ENCODE data around the gene SLC26A8.

Gene SLC26A8

DNA sequence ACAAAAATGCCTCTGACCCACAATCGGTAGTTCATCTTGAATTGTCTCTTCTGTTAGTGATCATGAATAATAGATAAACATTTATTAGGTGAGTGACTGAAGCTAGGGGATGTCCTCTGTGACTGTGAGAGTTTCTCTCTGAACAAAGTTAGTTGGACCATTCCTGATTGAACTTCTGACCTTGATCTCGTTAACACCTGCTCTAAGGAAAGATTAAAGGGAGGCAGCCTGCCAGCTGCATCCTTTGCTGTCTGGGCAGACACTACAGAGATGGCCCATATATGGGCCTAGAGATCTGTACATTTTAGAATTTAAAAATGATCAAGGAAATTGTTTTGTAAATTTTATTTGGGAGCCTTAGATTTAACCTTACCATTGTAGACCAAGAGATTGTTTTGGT lies 30.5 kb upstream of the SLC26A8 start:
- TF ChIP-seq, protein P1, sequence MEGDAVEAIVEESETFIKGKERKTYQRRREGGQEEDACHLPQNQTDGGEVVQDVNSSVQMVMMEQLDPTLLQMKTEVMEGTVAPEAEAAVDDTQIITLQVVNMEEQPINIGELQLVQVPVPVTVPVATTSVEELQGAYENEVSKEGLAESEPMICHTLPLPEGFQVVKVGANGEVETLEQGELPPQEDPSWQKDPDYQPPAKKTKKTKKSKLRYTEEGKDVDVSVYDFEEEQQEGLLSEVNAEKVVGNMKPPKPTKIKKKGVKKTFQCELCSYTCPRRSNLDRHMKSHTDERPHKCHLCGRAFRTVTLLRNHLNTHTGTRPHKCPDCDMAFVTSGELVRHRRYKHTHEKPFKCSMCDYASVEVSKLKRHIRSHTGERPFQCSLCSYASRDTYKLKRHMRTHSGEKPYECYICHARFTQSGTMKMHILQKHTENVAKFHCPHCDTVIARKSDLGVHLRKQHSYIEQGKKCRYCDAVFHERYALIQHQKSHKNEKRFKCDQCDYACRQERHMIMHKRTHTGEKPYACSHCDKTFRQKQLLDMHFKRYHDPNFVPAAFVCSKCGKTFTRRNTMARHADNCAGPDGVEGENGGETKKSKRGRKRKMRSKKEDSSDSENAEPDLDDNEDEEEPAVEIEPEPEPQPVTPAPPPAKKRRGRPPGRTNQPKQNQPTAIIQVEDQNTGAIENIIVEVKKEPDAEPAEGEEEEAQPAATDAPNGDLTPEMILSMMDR (IDR thresholded peaks at IDR 0.05; ENCODE audit: insufficient read depth, low read length, missing control alignments) = no peak
- CTCF ChIA-PET = interaction anchor here (0.5 to 2.0 kb wide), 4 partner anchors 10 to 41 kb away, joined by 3 to 11 read pairs (median 6); no protein-coding TSS in a partner anchor
- no peak overlapping the region for H3K4me3 ChIP-seq (ENCODE audit: low read depth, low read length)
- DNase-seq (ENCODE audit: low read depth, low spot score) = no peak
- POLR2A ChIA-PET = no interaction called here

DNA sequence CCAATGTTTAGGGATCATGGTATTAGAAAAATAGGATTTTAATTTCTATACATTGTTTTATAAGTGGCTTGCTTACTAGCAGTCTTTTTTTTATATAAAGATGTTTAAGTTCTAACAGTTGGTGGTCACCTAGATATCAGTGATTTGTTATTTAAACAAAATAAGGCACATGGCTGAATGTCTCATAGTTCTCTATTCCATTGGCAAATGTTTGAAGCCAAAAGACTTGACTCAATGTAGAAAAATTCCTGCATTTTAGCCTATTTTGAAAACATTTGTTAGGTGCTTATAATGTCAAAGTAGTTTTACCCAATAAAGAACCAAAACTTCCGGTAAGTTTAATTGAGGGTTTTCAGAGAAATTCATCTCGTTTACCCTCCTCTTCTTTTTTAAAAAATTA lies 30.0 kb upstream of the SLC26A8 start:
- TF ChIP-seq, protein P1 (IDR thresholded peaks at IDR 0.05; ENCODE audit: insufficient read depth, low read length, missing control alignments) = no peak
- ChIA-PET CTCF (interaction anchor here (0.5 to 1.6 kb wide), 2 partner anchors 39 to 42 kb away, joined by 3 to 11 read pairs; no protein-coding TSS in a partner anchor), POLR2A (no interaction called here)
- DNase-seq (ENCODE audit: low read depth, low spot score) = no peak
- H3K4me3 ChIP-seq (ENCODE audit: low read depth, low read length) = no peak overlapping the region

DNA sequence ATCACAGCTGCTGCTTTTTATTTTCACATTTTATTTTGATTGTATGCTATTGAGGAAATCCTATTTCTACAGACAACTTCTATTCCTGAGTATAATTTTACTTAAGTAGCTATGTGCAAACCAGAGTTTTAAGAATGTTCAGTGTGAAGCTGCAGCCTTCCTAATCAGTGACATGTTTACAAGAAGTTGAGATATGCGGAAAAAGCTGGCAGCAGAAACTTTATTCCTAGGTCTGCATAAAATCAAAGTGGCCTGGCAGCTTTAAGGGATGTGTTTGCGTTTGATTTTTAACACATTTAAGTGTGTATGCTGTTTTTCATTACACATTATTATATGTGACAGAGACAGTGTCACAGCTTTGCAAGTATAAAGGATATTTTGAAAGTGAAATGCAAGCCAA lies 29.4 kb upstream of the SLC26A8 start:
- DNase-seq (ENCODE audit: low read depth, low spot score) = no peak
- H3K4me3 ChIP-seq (ENCODE audit: low read depth, low read length) = no peak overlapping the region
- ChIA-PET CTCF (interaction anchor here (1.6 kb wide), 1 partner anchor 42 kb away, joined by 11 read pairs; no protein-coding TSS in a partner anchor), POLR2A (no interaction called here)
- TF ChIP-seq, protein P1 (IDR thresholded peaks at IDR 0.05; ENCODE audit: insufficient read depth, low read length, missing control alignments) = no peak

DNA sequence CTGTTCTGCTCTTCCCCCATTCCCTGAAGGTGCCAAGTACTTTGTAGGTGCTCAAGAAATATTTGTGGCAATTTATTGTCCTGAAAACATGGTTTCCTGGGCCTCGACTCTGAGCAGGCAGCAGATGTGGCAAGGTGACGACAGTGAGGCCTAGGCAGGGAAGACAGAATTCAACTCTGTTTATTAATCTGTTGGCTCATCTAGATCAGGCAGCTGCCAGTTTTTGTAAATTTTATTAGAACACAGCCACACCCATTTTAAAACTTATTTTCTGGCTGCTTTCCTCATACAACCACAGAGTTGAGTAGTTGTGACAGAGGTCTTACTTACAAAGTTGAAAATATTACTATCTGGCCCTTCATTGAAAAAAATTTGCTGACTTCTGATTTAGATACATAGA lies 27.7 kb upstream of the SLC26A8 start:
- H3K4me3 ChIP-seq (ENCODE audit: low read depth, low read length) = no peak overlapping the region
- ChIA-PET CTCF (interaction anchor here (1.4 to 1.8 kb wide), 3 partner anchors 9 to 43 kb away, joined by 3 to 7 read pairs (median 5); no protein-coding TSS in a partner anchor), POLR2A (no interaction called here)
- no peak for DNase-seq (ENCODE audit: low read depth, low spot score)
- TF ChIP-seq, protein P1 (IDR thresholded peaks at IDR 0.05; ENCODE audit: insufficient read depth, low read length, missing control alignments) = no peak

DNA sequence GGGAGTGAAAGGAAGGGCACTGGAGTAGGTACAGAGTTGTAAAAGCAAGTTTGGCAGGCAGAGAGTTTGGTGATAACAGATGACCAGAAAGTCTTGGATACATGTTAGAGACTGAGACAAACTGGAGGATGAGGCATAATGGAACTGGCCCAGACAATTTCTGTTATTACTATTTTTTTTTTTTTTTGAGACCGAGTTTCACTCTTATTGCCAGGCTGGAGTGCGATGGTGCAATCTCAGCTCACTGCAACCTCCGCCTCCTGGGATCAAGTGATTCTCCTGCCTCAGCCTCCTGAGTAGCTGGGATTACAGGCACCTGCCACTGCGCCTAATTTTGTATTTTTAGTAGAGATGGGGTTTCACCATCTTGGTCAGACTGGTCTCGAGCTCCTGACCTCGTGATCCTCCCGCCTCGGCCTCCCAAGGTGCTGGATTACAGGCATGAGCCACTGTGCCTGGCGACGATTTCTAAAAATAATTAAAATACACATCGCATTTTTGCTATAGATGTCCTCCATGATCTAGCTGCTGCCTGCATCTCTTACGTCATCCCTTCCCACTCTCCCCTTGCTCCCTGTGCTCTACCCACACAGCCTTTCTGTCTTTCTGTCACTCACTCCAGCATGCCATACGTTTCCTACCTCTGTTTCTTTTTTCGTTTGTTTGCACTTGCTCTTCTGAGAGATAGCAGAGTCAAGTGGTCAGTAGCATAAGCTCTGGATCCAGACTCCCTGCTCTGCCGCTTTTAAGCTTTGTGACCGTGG lies 26.7 kb upstream of the SLC26A8 start:
- ChIA-PET CTCF (interaction anchor here (1.4 to 1.8 kb wide), 3 partner anchors 8 to 44 kb away, joined by 3 to 7 read pairs (median 5); no protein-coding TSS in a partner anchor), POLR2A (no interaction called here)
- TF ChIP-seq, protein P1 (IDR thresholded peaks at IDR 0.05; ENCODE audit: insufficient read depth, low read length, missing control alignments) = no peak
- no peak overlapping the region for H3K4me3 ChIP-seq (ENCODE audit: low read depth, low read length)
- no peak for DNase-seq (ENCODE audit: low read depth, low spot score)

DNA sequence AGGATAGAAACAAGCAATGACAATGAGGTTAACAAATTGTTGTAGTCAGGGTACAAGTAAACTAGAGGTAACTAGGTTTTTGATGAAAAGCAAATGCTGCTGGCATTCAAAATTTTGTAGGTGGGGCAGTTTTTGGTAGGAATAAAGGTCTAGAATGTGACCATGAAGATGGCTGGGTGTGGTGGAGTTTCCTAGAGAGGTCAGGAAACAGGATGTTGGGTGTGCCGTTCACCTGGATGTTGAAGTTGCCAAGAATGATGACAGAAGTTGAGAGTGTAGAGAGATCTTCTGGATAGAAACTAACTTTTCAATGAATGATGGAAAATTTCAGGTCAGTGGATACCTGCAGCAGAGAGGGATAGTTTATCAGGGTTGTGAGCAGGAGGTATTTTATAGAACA lies 25.9 kb upstream of the SLC26A8 start:
- CTCF ChIA-PET = no interaction called here

More for the DNA sequence above, 25.9 kb upstream of the SLC26A8 start:
- POLR2A ChIA-PET = no interaction called here
- no peak for DNase-seq (ENCODE audit: low read depth, low spot score)
- TF ChIP-seq, protein P1 (IDR thresholded peaks at IDR 0.05; ENCODE audit: insufficient read depth, low read length, missing control alignments) = no peak
- H3K4me3 ChIP-seq (ENCODE audit: low read depth, low read length) = no peak overlapping the region

Data from AG04449 (cell line).